Fibroblast of lung (primary cell): Measurements from ENCODE around the gene DUSP7. TPM values are rescaled to one million over a fixed set of nuclear protein-coding genes. Genes with fewer than 3 reads are reported as not detected.
A peak's percentile ranks its signal among the peaks of the same experiment; 100 is the strongest.

Experiments
- DNase-seq, 2 donors: peaks; one replicate each; pipeline versions ENCODE4 v3.0.0 to v3.0.0-alpha.2; 2010; ENCODE audit warnings: low read depth in 2 of 2
- H2AFZ ChIP-seq: 2 replicates; pipeline ENCODE4 v1.5.1; 2012; ENCODE audit warnings: low read length, control low read depth, inconsistent platforms
- H3K27ac ChIP-seq: 2 replicates; pipeline ENCODE4 v1.5.1; 2011; ENCODE audit warnings: low read length, control low read depth; ENCODE audit not compliant: insufficient read depth
- H3K27me3 ChIP-seq: 2 replicates; pipeline ENCODE4 v1.5.1; 2011; ENCODE audit warnings: mild to moderate bottlenecking, low read length; ENCODE audit not compliant: control insufficient read depth, insufficient read depth
- H3K36me3 ChIP-seq: 2 replicates; pipeline ENCODE4 v1.5.1; 2011; ENCODE audit warnings: low read length; ENCODE audit not compliant: control insufficient read depth, insufficient read depth
- H3K4me1 ChIP-seq: 2 replicates; pipeline ENCODE4 v1.5.1; 2011; ENCODE audit warnings: low read length; ENCODE audit not compliant: control insufficient read depth, insufficient read depth; ENCODE audit errors: extremely low read depth
- H3K4me2 ChIP-seq: 2 replicates; pipeline ENCODE4 v1.5.1; 2011; ENCODE audit warnings: low read length, control low read depth; ENCODE audit not compliant: insufficient read depth; ENCODE audit errors: extremely low read depth
- H3K4me3 ChIP-seq, 4 experiments: fragments of 200-600 bp in 1 of 4; sonication (generic) in 1 of 4; replicated peaks in 1 of 4; 2 replicates each; pipeline ENCODE4 v1.5.1; 2011 to 2016; ENCODE audit warnings: low read length in 4 of 4, low read depth in 3 of 4, mild to moderate bottlenecking in 3 of 4, control low read depth in 2 of 4, inconsistent platforms in 1 of 4, mixed read lengths in 1 of 4; ENCODE audit not compliant: insufficient read depth in 1 of 4; ENCODE audit errors: control extremely low read depth in 1 of 4
- H3K79me2 ChIP-seq: 2 replicates; pipeline ENCODE4 v1.5.1; 2012; ENCODE audit warnings: mild to moderate bottlenecking, low read length, inconsistent platforms; ENCODE audit not compliant: control insufficient read depth, insufficient read depth
- H3K9ac ChIP-seq: 2 replicates; pipeline ENCODE4 v1.5.1; 2011; ENCODE audit warnings: mild to moderate bottlenecking, low read length, control low read depth; ENCODE audit not compliant: insufficient read depth
- H3K9me3 ChIP-seq: 2 replicates; pipeline ENCODE4 v1.5.1; 2012; ENCODE audit warnings: low read depth, low read length; ENCODE audit not compliant: control insufficient read depth, insufficient read depth
- H4K20me1 ChIP-seq: 2 replicates; pipeline ENCODE4 v1.5.1; 2011; ENCODE audit warnings: low read length; ENCODE audit not compliant: control insufficient read depth, insufficient read depth; ENCODE audit errors: extremely low read depth
- CTCF ChIP-seq, 2 donors: IDR thresholded peaks in 1 of 2; conservative IDR thresholded peaks in 1 of 2; 1 replicate in 1 of 2; 2 replicates in 1 of 2; pipeline ENCODE4 v1.5.1; 2011 to 2012; ENCODE audit warnings: low read length in 2 of 2, control low read depth in 1 of 2, inconsistent platforms in 1 of 2, low read depth in 1 of 2, mild to moderate bottlenecking in 1 of 2
- EZH2 ChIP-seq: IDR thresholded peaks from 2 replicates; pipeline ENCODE4 v1.5.1; 2012; ENCODE audit warnings: low read length, control low read depth, mild to moderate bottlenecking; ENCODE audit errors: missing control alignments
- polyA plus RNA-seq, 2 donors: library from polyadenylated mRNA; depleted of rRNA in 1 of 2; stranded (reverse) in 1 of 2; unstranded in 1 of 2; fragments of >200 nt; gene quantifications; 2 replicates each; pipeline ENCODE4 v1.2.1, GENCODE V29; 2011 to 2012; ENCODE audit warnings: missing spikeins in 1 of 2
- total RNA-seq: library from RNA; depleted of rRNA; stranded (reverse); fragments of >200 nt; gene quantifications from 2 replicates; pipeline ENCODE4 v1.2.1, GENCODE V29; 2014

Gene DUSP7
- total and polyA plus RNA-seq, 2 donors (not counting 1 experiment from before 2014, with no cell fraction given): 5.6 to 26.5 TPM

- Histone ChIP-seq H3K9me3 (no peaks in the 10 kb centered on the region), H4K20me1 (no peaks in the 10 kb centered on the region), H2AFZ (no peak overlapping the region), H3K27me3 (no peaks in the 10 kb centered on the region), H3K4me2 (peak overlapping the region; percentile 99), H3K36me3 (peaks cover 29% of the 10 kb centered on the region), H3K4me1 (peaks cover 32% of the 10 kb centered on the region), H3K4me3 (peak overlapping the region in 3 of 4 experiments; percentile 8 to 97 (median 73)), H3K79me2 (peaks cover 49% of the 10 kb centered on the region), H3K27ac (peak overlapping the region; percentile 78), H3K9ac (no peak overlapping the region)
- DNase-seq: no peak
- TF ChIP-seq CTCF (conservative IDR thresholded peaks at IDR 0.05 in 1 of 2, IDR thresholded peaks at IDR 0.05 in 1 of 2; ENCODE audit: low read depth in 1 of 2, low read length in 2 of 2) (peak in 1 of 2 donors; percentile 18), EZH2 (no peak)
Measured at GRCh38 chr3:52053307-52054304, 2.8 kb downstream of the DUSP7 start.

DNA sequence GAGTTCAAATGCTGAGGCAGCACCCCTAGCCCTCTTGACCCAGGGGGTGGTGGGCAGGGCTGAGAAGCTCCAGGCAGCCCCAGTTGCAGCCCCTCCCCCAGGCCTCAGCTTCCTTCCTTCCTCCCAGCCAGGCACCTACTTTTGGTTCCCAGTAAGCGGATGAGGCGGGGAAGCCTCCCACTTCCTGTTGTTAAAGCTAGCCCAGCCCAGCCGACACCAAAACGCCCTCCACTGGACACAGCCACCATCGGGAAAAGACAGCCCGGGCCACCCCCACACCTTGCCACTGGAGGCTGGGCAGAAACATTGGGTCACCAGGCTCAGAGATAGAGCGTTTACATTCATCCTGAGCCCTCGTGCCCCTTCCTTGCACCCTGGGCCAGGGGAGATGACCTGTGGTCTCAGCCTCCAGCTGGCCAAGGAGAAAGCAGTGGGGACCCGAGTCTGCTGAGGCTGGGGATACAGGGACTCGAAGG, 3.5 kb downstream of the DUSP7 start:
- Histone ChIP-seq H3K4me3 (peak overlapping the region in 3 of 4 experiments; percentile 10 to 51 (median 17)), H3K27ac (peak overlapping the region; percentile 78), H3K36me3 (peaks cover 34% of the 10 kb centered on the region), H3K79me2 (peaks cover 49% of the 10 kb centered on the region), H4K20me1 (no peaks in the 10 kb centered on the region), H3K9me3 (no peaks in the 10 kb centered on the region), H3K9ac (no peak overlapping the region), H3K27me3 (no peaks in the 10 kb centered on the region), H3K4me1 (peaks cover 36% of the 10 kb centered on the region), H3K4me2 (peak overlapping the region; percentile 78), H2AFZ (no peak overlapping the region)
- DNase-seq: peak; percentile 76 to 79
- no peak for TF ChIP-seq EZH2
- TF ChIP-seq CTCF (conservative IDR thresholded peaks at IDR 0.05 in 1 of 2, IDR thresholded peaks at IDR 0.05 in 1 of 2; ENCODE audit: low read depth in 1 of 2, low read length in 2 of 2): peak; percentile 49 to 54

DNA sequence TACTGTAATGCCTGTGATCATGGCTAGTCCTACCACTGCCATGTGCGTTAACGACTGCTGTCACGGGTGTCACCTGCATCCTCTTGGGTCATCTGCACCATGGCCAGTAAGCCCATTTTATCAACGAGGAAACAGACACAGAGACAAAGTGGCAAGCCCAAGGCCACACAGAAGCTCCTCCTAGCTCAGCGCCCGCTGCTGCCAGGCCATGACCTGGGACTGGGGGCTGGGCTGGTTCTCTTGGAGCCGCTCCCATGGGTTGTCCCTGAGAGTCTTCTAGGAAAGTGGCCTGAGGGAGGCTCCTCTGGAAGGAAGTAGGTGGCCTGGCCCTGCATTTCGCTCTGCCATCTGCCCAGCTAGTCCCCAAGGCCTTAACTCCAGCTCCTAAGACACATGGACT, 4.9 kb downstream of the DUSP7 start:
- H3K27ac ChIP-seq: no peak overlapping the region
- no peak for DNase-seq
- H4K20me1 ChIP-seq: no peaks in the 10 kb centered on the region
- no peak overlapping the region for H3K9ac ChIP-seq
- no peak overlapping the region for H3K4me2 ChIP-seq
- TF ChIP-seq CTCF (conservative IDR thresholded peaks at IDR 0.05 in 1 of 2, IDR thresholded peaks at IDR 0.05 in 1 of 2; ENCODE audit: low read depth in 1 of 2, low read length in 2 of 2) (no peak), EZH2 (no peak)
- H3K4me3 ChIP-seq: no peak overlapping the region
- H3K4me1 ChIP-seq: peaks cover 44% of the 10 kb centered on the region
- no peaks in the 10 kb centered on the region for H3K27me3 ChIP-seq
- H3K79me2 ChIP-seq: peaks cover 47% of the 10 kb centered on the region
- peaks cover 34% of the 10 kb centered on the region for H3K36me3 ChIP-seq
- no peaks in the 10 kb centered on the region for H3K9me3 ChIP-seq
- H2AFZ ChIP-seq: no peak overlapping the region
